Ectodermal cell (in vitro differentiated cells): ENCODE measurements around the gene KRTAP19-7. TPM values are rescaled to one million over a fixed set of nuclear protein-coding genes. Genes with fewer than 3 reads are reported as not detected.

Source experiments
- H3K27ac ChIP-seq: 2 replicates; pipeline ENCODE4 v1.7.0; 2013; ENCODE audit warnings: mild to moderate bottlenecking, low read depth, low read length; ENCODE audit not compliant: insufficient read depth, poor library complexity, severe bottlenecking
- H3K27me3 ChIP-seq: 2 replicates; pipeline ENCODE4 v1.7.0; 2013; ENCODE audit warnings: mild to moderate bottlenecking, low read length; ENCODE audit not compliant: insufficient read depth, control insufficient read depth, poor library complexity, severe bottlenecking
- H3K36me3 ChIP-seq: one replicate; pipeline ENCODE4 v1.7.0; 2013; ENCODE audit warnings: low read length; ENCODE audit not compliant: control insufficient read depth, insufficient read depth
- H3K4me1 ChIP-seq: one replicate; pipeline ENCODE4 v1.7.0; 2013; ENCODE audit warnings: low read length; ENCODE audit not compliant: control insufficient read depth, insufficient read depth
- H3K4me3 ChIP-seq: 2 replicates; pipeline ENCODE4 v1.7.0; 2013; ENCODE audit warnings: low read depth, low read length, control low read depth; ENCODE audit not compliant: insufficient read depth
- H3K9me3 ChIP-seq: 2 replicates; pipeline ENCODE4 v1.7.0; 2013; ENCODE audit warnings: mild to moderate bottlenecking, low read length, moderate library complexity; ENCODE audit not compliant: control insufficient read depth
- WGBS, 2 experiments: methylation state at CpG; one replicate each; pipeline ENCODE4 v1.1.7; 2013; ENCODE audit warnings: missing lambda C conversion rate in 2 of 2; 5-methylcytosine and 5-hydroxymethylcytosine counted together
- polyA plus RNA-seq, 4 experiments: library from polyadenylated mRNA; stranded (reverse); fragments of 50-300 nt; gene quantifications; one replicate each; pipeline ENCODE4 v1.2.3, GENCODE V29; 2013

The KRTAP19-7 gene, protein sequence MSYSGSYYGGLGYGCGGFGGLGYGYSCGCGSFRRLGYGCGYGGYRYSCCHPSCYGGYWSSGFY
- not detected for polyA plus RNA-seq (2013, experiment 1 of 4)
- polyA plus RNA-seq (2013, experiment 2 of 4): not detected
- polyA plus RNA-seq (2013, experiment 3 of 4): not detected
- polyA plus RNA-seq (2013, experiment 4 of 4): not detected

DNA sequence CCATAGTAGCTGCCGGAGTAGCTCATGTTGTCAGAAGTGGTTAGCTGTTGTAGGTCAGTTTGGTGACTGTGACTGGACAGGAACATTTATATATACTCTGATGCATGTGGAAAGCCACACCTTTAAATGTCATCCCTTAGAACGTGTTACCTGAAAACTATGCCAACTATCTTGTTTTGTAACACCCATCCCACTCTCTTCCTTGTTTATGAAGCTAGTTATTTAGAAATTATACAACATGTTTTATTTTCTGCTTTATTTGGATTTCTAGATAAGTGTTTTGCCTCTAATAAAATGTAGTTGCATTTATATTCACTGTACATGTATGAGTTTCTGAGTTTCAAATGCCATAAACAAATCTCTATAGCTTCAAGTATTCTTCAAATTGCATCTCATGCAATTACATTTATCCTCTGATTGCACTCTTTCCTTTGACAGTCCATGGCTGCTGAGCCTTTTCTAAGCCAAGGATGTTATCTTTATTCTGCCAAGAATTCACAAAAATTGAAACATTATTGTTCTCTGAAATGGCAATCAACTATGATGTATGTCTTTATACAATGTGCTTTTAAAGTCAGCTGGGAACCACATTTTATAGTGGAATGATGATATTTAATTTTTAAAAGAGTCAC lies at the start of gene KRTAP19-7:
Gene KRTAP19-7 (minus strand): TSS at position 51 of the 632 bp plus-strand sequence. CDS start 25 bp downstream, at position 26.
- 67 to 82% methylated on average over 2 of the region's 2 CpGs for WGBS, 2 experiments
- Histone ChIP-seq H3K27me3 (no peaks in the 10 kb centered on the region), H3K4me3 (no peak within 1 kb of the TSS), H3K27ac (no peak within 1 kb of the TSS), H3K4me1 (no peaks in the 10 kb centered on the region), H3K36me3 (no peaks in the 10 kb centered on the region), H3K9me3 (no peaks in the 10 kb centered on the region)

DNA sequence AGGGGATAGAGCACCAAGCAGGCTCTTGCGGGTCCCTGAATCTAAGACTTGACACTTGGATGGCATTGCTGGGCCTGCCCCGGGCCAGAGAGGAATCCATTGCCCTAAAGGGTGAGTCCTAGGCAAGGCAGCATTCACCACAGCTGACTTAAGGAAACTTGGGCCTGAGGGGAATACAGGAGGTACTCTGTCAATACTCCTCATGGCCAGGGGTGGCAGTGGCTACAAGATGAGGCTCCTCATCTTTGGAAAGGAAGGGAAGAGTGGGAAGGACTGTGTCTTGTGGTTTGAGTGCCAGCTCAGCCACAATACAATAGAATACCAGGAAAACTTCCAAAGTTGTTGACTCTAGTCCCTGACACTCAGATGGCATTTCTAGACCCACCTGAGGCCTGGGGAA lies 44.9 kb upstream of the KRTAP19-7 start:
- H3K4me3 ChIP-seq: no peak overlapping the region
- H3K9me3 ChIP-seq: no peaks in the 10 kb centered on the region
- no peaks in the 10 kb centered on the region for H3K27me3 ChIP-seq
- H3K36me3 ChIP-seq: no peaks in the 10 kb centered on the region
- no peak overlapping the region for H3K27ac ChIP-seq
- 92 to 93% methylated on average over 2 of the region's 2 CpGs for WGBS, 2 experiments
- no peaks in the 10 kb centered on the region for H3K4me1 ChIP-seq

DNA sequence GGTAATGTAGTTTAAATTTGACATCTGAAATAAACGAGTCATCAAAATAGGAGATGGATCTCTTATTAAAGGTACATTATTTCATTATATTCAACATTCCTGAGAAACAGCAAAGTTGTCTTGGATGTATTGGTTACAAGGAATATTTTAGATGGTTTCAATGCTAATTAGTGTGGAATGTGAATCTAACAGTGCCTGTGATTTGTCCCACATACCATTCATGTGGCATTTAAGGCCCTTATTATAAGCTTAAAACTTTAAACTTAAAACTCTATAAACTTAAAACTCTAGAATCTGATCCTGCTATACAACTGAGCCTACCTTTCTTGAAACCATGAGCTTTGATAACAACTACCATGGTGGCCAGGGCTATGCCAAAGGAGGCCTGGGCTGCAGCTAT lies 39.7 kb upstream of the KRTAP19-7 start, which contains the start of gene KRTAP22-1:
Gene KRTAP22-1 (plus strand): TSS at position 301 of the 400 bp plus-strand sequence.
- 63% methylated on average over 1 of the region's 1 CpG; no CpG with 5 or more reads in 1 of the 2 experiments for WGBS, 2 experiments
- H3K9me3 ChIP-seq: no peaks in the 10 kb centered on the region
- no peaks in the 10 kb centered on the region for H3K36me3 ChIP-seq
- no peaks in the 10 kb centered on the region for H3K27me3 ChIP-seq
- no peak within 1 kb of the TSS for H3K27ac ChIP-seq
- no peaks in the 10 kb centered on the region for H3K4me1 ChIP-seq
- no peak within 1 kb of the TSS for H3K4me3 ChIP-seq

DNA sequence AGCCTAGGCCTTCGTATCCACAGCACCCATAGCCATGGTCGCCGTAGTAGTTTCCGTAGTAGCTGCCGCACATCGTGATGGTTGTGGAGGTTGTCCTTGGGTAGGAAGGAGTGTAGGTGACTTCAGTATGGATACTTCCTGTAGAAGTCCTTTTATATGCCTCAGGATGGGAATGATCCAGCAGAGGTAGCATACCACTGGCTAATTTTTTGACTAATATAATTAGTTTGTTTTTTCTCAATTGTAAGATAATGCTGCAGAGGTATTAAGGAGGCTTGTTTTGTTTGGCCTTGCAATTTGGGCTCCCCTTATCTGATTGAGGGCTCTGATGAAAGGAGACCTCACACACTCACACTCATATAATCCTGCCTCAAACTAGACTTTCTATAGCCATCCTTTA lies 37.7 kb upstream of the KRTAP19-7 start, which contains the start of gene KRTAP6-2:
Gene KRTAP6-2 (minus strand): TSS at position 101 of the 400 bp plus-strand sequence. CDS start 28 bp downstream, at position 73.
- Histone ChIP-seq H3K36me3 (no peaks in the 10 kb centered on the region), H3K4me3 (no peak within 1 kb of the TSS), H3K27me3 (no peaks in the 10 kb centered on the region), H3K9me3 (no peaks in the 10 kb centered on the region), H3K27ac (no peak within 1 kb of the TSS), H3K4me1 (no peaks in the 10 kb centered on the region)
- WGBS, 2 experiments: 94 to 98% methylated on average over 6 of the region's 6 CpGs

DNA sequence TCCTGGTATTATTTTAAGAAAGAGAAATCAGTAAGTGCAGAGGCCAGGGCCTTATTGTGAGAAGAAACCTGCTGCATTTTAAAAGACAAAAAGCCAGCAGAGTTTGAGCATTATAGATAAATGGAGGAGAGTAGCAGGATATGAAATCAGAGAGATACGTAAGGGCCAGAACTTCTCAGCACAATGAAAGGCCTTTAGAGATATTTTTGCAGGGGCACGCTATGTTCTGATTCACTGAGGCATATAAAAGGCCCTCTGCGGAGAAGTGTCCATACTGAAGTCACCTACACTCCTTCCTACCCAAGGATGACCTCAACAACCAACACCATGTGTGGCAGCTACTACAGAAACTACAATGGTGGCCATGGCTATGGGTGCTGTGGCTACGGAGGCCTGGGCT lies 31.0 kb upstream of the KRTAP19-7 start, which contains the start of gene KRTAP6-3:
Gene KRTAP6-3 (plus strand): TSS at position 301 of the 400 bp plus-strand sequence. CDS start 6 bp downstream, at position 307.
- H3K36me3 ChIP-seq: no peaks in the 10 kb centered on the region
- H3K9me3 ChIP-seq: no peaks in the 10 kb centered on the region
- whole genome bisulfite sequencing, 2 experiments: 94 to 97% methylated on average over 4 of the region's 4 CpGs
- no peaks in the 10 kb centered on the region for H3K4me1 ChIP-seq
- no peaks in the 10 kb centered on the region for H3K27me3 ChIP-seq
- no peak within 1 kb of the TSS for H3K4me3 ChIP-seq
- H3K27ac ChIP-seq: no peak within 1 kb of the TSS

DNA sequence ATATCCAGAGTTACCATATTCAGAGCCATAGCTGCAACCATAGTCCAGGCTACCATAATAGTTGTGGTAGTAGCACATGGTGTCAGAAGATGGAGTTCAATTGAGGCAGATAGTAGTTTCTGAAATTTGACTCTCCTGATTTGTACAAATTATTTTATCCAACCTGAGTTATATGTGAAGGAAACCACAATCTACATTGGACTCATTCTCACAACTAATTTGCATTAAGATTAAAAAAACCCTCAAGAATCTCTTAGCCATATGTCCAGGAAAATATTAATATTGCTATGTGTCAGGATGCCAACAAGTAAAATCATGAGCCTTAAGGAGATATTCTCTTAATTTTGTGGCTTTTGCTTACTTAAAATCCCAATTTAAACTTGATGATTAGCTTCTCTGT lies 29.2 kb upstream of the KRTAP19-7 start, which contains the start of gene KRTAP22-2:
Gene KRTAP22-2 (minus strand): TSS at position 101 of the 400 bp plus-strand sequence.
- no peaks in the 10 kb centered on the region for H3K36me3 ChIP-seq
- no peaks in the 10 kb centered on the region for H3K4me1 ChIP-seq
- no peaks in the 10 kb centered on the region for H3K9me3 ChIP-seq
- no peak within 1 kb of the TSS for H3K27ac ChIP-seq
- H3K27me3 ChIP-seq: no peaks in the 10 kb centered on the region
- no peak within 1 kb of the TSS for H3K4me3 ChIP-seq

DNA sequence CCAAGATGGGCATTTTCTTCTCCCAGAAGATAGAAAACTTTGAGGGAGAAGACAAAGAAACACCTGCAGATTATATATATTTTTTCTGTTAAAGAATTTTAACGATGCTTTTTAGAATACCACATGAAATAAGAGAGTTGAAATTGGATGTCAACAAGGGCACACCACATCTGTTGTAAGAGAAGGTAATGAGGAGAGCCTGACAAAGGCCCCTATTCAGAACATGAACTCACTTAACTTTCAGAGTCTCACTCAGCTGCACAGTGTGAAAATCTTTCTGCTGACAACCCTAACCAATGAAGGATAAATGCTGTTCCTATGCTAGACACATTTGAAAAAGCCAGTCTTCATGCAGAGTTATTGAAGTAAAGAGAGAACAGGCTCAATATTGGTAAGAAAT lies 21.8 kb upstream of the KRTAP19-7 start:
- Histone ChIP-seq H3K4me1 (peaks cover 12% of the 10 kb centered on the region), H3K27ac (no peak overlapping the region), H3K9me3 (no peaks in the 10 kb centered on the region), H3K27me3 (no peaks in the 10 kb centered on the region), H3K4me3 (no peak overlapping the region), H3K36me3 (no peaks in the 10 kb centered on the region)
- WGBS, 2 experiments: 100% methylated on average over 1 of the region's 1 CpG; no CpG with 5 or more reads in 1 of the 2 experiments

DNA sequence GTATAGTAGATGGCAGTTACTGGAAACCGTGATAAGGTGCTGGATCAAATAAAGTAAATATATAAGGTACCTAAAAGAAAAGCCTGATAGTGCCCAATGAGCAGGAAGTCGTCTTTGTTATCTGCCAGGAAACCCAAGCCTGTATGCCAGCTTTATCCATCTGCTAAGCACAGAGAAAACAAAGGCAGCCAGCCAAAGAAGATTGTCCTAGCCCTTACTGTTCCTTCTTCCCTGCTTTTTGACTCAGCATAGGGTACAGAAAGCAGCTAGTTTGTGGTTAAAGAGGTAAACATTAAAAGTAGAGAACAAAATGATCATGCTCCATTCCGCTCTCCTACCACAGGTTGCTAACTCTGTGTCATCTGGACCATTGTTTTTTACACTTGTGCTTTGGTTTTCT lies 19.0 kb upstream of the KRTAP19-7 start:
- H3K27me3 ChIP-seq: no peaks in the 10 kb centered on the region
- peaks cover 12% of the 10 kb centered on the region for H3K4me1 ChIP-seq
- no peak overlapping the region for H3K4me3 ChIP-seq
- H3K36me3 ChIP-seq: no peaks in the 10 kb centered on the region
- WGBS, 2 experiments: 75 to 76% methylated on average over 3 of the region's 3 CpGs
- no peak overlapping the region for H3K27ac ChIP-seq
- no peaks in the 10 kb centered on the region for H3K9me3 ChIP-seq

DNA sequence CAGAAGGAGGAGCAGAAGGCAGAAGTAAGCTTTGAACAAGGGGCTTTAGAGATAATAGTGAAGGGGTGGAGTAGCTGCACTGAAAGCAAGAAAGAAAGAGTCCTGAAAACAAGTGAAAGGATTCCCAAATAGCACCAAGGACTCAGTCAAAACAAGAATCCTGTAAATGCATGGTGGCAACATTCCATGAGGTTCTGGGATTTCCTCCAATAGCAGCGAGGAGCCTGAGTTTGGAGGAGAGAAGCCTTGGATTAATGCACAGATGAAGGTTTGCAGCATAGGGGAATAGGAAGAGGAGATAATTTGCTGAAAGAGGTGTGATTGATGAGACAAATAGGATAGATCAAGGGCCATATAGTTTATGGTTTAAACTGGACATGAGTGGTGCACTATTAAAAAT lies 18.2 kb upstream of the KRTAP19-7 start:
- H3K4me1 ChIP-seq: peaks cover 12% of the 10 kb centered on the region
- H3K27ac ChIP-seq: peak overlapping the region; percentile 47
- H3K36me3 ChIP-seq: no peaks in the 10 kb centered on the region
- WGBS, 2 experiments: 71 to 83% methylated on average over 1 of the region's 1 CpG
- H3K4me3 ChIP-seq: no peak overlapping the region
- no peaks in the 10 kb centered on the region for H3K27me3 ChIP-seq
- no peaks in the 10 kb centered on the region for H3K9me3 ChIP-seq

DNA sequence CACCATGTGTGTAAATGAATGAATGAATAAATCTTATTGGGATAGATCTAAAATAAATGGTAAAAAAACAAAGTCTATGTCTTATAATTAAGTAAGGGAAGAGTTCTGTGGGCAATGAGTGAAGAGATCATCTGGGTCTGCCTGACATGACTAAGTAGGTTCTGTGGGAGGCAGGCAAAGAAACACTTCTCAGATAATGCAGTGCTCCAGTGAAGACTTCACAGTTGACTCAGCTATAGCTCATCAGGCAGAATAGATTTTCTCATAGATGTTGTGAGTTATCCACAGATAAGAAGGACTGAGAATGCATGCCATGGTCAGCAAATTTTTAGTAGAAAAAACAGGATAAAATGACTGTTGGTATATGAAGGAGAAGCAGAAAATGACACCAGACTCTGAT lies 16.7 kb upstream of the KRTAP19-7 start:
- Histone ChIP-seq H3K4me1 (peaks cover 12% of the 10 kb centered on the region), H3K4me3 (no peak overlapping the region), H3K27me3 (no peaks in the 10 kb centered on the region), H3K36me3 (no peaks in the 10 kb centered on the region), H3K9me3 (no peaks in the 10 kb centered on the region), H3K27ac (no peak overlapping the region)
